NCI-H345 treated with DMSO at 0.1 percent for 48 hours (cell line): ENCODE measurements around the gene MAGI2.

Experiments
- DNase-seq: peaks from one replicate; lab custom pipeline; 2025; ENCODE audit not compliant: unreplicated experiment; lab: John Stamatoyannopoulos, UW

The MAGI2 gene

GRCh38 chr7:78752554-78752953, 700.9 kb downstream of the MAGI2 start:
- DNase-seq = no peak

- no peak for DNase-seq
Observed at GRCh38 chr7:78751253-78751652, 702.2 kb downstream of the MAGI2 start.

- no peak for DNase-seq
Observed at GRCh38 chr7:78749052-78749746, 704.3 kb downstream of the MAGI2 start.

DNA sequence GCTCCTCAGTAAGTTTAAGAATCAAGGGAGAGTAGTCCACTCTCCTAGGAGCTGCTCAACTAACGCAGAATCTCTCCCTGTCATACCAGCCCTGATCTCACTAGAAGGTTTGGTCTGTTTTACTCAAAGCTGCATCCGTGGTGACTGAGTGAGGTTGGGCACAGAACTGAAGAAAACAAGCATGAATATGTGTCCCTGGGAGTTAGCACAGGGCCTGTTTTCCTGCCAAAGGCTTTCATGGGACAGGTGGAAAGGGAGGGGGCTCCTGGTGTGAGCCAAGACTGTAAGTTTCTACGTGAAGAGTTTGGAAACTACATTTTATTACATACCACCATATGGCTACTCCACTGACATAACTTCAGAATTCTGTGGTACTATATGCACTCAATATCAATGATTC, 705.9 kb downstream of the MAGI2 start:
- DNase-seq = no peak

DNA sequence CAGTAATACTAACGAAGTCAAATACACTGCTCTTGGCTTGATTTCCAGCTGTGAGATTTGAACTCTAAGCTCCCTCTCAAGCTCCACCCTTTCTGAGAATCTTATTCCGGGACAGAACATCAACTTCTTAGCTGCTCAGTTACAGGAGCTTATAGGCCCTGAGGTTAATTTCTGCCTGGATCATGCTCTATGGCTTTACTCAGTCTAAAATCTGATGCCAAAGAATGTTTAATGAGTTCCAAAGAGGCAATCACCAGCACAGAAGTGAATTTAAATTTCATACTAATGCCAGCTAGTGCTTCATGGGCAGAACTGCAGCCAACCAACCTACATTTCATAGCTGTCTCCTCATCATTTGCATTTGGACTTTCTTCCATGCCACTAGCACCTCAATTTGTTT, 707.2 kb downstream of the MAGI2 start:
- DNase-seq = no peak

GRCh38 chr7:78742694-78743093, 710.8 kb downstream of the MAGI2 start:
- DNase-seq = no peak

DNA sequence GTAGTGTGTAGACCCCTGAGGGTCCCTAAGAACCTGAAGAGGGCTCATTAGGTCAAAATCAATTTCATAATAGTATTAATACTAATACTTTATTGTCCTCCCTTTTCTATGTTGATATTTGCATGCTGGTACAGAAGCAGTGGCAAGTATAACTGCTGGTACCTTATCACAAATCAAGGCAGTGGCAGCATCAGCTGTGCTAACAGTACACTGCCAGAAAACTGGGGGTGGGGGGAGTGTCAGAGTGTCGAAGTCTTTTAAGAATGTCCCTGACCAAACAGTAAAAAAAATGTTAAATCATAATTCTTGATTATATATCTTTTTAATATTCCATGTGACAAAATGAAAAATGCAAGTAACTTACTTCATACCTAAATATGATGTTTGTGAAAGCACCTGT, 716.9 kb downstream of the MAGI2 start:
- no peak for DNase-seq

- no peak for DNase-seq
Observed at GRCh38 chr7:78734626-78735025, 718.8 kb downstream of the MAGI2 start.

- DNase-seq = no peak
Observed at GRCh38 chr7:78720066-78720465, 733.4 kb downstream of the MAGI2 start.

- DNase-seq = no peak
Observed at GRCh38 chr7:78718212-78718611, 735.3 kb downstream of the MAGI2 start.

DNA sequence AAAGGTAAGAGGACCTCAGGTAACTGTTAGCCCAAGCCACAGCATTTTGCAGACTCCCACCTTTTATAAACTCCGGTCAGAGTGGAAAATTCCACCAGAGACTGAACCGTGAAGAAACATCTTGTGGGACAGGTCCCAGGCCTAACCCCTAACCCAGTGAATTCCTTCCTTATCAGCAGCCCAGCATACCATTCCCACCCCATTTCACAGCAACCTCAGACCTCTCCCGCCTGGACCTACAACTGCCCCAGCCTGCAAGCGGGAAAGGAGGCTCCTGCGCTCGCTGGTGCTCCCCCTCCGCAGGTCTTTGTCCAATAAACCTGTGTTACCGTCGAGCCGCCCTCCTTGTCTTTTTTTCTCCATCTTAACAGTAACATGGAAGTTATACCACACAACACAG, 736.6 kb downstream of the MAGI2 start:
- no peak for DNase-seq

DNA sequence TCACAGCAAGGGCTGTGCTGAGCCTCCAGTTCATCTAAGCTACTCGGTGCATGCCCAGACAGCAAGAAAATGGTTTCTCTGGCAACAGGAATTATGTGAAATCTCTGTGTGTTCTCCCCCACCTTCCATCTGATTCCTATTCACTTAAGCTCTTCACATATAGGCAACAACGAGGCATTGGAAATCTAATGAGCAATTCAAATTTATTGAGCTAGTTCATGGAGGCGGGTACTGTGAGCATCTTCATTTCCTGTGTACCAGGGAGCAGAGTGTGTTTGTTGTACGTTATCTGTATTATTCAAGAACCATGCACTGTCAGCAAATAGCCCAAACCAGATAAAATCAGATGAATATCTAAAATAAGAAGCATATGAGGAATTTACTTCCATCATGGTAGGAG, 739.1 kb downstream of the MAGI2 start:
- DNase-seq = no peak

- DNase-seq = no peak
Observed at GRCh38 chr7:78712111-78712510, 741.4 kb downstream of the MAGI2 start.

- no peak for DNase-seq
Observed at GRCh38 chr7:78709658-78710057, 743.8 kb downstream of the MAGI2 start.

GRCh38 chr7:78704504-78704903, 749.0 kb downstream of the MAGI2 start:
- DNase-seq = no peak

DNA sequence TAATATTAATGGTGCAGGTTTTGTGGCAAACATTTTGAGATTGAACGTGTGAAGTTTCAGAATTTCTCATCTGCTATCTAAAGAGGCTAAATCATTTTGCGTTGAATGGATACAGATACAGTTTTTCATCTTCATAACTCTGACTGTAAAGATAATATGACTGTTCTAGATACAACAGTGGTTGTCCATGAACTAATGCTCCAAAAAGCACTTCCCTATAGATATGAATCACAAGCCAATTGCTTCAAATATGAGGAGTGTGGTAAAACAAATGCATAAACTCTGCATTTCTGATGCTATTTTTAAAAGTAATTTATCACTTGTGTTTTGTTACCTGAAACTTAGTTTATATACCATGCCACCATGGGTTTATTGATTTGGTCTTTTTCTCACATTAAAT, 750.1 kb downstream of the MAGI2 start:
- no peak for DNase-seq

GRCh38 chr7:78702770-78703169, 750.7 kb downstream of the MAGI2 start:
- DNase-seq = no peak

DNA sequence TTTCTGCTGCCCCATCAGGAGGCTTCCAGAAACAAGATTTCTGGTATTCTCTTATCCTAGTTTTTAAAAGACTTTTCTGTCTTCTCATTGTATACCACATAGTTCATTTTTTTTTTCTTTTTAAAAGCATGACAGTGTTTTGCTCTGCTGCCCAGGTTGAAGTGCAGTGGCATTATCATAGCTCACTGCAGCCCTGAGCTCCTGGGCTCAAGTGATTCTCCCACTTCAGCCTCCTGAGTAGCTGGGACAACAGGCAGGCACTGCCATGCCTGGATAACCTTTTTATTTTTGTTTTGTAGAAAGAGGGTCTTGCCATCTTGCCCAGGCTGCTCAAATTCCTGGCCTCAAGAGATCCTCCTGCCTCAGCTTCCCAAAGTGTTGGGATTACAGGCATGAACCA, 757.6 kb downstream of the MAGI2 start:
- DNase-seq = no peak

GRCh38 chr7:78691584-78691983, 761.9 kb downstream of the MAGI2 start:
- no peak for DNase-seq

DNA sequence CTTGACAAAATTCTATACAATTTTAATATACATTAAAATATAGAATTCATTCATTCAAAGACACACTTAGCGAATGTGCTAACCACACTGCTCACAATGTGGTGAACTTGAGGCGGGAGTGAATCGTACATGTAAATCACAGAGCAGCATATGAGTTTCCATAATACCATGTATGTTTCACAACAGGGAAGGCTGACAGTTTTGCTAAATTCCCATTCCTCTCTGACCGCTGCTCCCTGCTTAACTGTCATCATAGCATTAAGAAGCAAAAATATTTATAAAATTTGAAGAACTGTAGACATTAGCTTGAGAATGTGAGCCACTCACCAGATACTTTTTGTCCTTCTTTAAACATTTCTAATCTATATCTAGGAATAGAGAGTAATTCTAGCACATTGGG, 763.3 kb downstream of the MAGI2 start:
- DNase-seq = no peak

DNA sequence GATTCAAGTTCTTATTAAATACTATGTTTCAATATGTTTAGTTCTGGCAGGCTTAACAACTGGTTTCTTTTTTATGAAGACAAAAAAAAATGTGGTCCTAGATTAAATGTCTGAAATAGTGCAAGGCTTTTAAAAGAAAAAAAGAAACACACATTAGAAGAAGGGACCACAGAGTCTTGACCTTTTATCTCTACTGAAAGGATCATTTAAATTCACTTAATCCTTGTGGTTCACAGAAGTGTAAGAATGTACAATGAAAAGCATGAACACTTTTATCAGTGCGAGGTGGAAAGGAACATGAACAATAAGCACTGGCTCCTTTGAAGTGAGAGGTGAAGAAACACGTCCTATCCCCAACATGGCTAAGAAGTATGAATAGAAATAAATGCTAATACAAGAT, 765.1 kb downstream of the MAGI2 start:
- no peak for DNase-seq

- no peak for DNase-seq
Observed at GRCh38 chr7:78686189-78686588, 767.3 kb downstream of the MAGI2 start.

DNA sequence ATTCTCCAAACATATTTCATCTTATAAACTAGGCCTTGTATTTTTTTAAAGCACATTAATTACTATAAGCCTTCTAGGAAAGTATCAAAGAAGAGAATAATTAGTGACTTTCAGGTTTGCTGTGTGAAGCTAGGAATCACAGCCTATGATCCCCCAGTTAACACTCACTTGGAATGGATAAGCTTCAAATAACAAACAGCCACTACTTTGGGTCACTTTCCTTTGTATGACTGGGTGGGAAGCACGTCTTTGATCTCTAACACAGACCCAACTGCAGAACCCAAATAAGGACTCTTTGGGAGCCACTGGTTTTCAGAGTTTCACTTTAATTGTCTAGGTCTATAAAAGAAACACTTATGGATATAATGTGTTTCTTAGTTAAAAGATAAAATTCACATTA, 769.3 kb downstream of the MAGI2 start:
- DNase-seq = no peak

DNA sequence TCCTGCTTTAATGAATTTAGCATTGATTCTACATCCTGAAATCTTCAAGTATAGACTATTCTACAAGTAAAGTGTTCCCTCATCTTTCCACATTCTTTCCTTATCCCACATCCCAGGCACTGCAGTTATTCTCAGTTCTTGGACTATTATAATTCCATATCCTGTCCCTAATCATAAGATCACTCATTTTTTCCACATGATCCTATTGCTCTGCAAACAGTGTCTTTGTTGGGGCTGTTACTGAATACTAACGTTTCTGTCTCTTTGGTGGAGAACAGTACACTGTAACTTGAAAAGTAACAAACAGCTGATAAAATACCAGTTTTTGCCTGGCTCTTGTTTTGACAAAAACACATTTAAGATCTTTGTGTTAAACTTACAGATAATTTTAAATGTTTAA, 769.9 kb downstream of the MAGI2 start:
- DNase-seq = no peak
